ENCODE data around the gene DUSP5.

DNA sequence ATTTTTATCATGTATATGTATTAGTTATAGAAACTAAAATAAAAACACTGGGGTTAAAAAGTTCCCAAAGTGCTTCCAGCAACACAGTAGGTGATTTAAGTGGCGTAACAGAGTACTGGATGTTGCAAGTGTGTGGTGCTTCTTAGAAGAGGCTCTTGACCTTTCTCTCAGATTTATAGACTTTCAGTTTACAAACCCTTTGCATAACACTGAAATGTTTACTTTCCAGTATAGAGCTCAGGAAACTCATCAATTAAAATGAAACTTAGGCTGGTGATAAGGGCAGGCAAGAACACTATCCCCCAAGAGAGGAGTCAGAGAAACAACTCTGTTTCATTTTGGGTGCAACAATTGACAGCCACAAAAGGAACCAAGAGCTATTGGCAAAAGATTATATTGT is 42.3 kb downstream of the DUSP5 start:
- TF ChIP-seq, protein P1, sequence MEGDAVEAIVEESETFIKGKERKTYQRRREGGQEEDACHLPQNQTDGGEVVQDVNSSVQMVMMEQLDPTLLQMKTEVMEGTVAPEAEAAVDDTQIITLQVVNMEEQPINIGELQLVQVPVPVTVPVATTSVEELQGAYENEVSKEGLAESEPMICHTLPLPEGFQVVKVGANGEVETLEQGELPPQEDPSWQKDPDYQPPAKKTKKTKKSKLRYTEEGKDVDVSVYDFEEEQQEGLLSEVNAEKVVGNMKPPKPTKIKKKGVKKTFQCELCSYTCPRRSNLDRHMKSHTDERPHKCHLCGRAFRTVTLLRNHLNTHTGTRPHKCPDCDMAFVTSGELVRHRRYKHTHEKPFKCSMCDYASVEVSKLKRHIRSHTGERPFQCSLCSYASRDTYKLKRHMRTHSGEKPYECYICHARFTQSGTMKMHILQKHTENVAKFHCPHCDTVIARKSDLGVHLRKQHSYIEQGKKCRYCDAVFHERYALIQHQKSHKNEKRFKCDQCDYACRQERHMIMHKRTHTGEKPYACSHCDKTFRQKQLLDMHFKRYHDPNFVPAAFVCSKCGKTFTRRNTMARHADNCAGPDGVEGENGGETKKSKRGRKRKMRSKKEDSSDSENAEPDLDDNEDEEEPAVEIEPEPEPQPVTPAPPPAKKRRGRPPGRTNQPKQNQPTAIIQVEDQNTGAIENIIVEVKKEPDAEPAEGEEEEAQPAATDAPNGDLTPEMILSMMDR (IDR thresholded peaks at IDR 0.05; ENCODE audit: control extremely low read depth in 1 of 3, insufficient read depth in 1 of 3, low read depth in 1 of 3, low read length in 3 of 3), result no peak
- TF ChIP-seq POLR2AphosphoS5 (IDR thresholded peaks at IDR 0.05; ENCODE audit: low read depth, low read length) (no peak), GTF2F1 (IDR thresholded peaks at IDR 0.05; ENCODE audit: borderline replicate concordance, low read depth, low read length) (no peak), BCL11A (IDR thresholded peaks at IDR 0.05; ENCODE audit: low read depth in 2 of 2, low read length in 2 of 2) (no peak), RAD21 (IDR thresholded peaks at IDR 0.05 in 1 of 2, conservative IDR thresholded peaks at IDR 0.05 in 1 of 2; ENCODE audit: low read depth in 2 of 2, low read length in 2 of 2) (no peak), ASH2L (IDR thresholded peaks at IDR 0.05; ENCODE audit: low read length) (no peak), EP300 (IDR thresholded peaks at IDR 0.05; ENCODE audit: borderline replicate concordance in 1 of 2, low read depth in 2 of 2, low read length in 2 of 2) (no peak), POLR2A (IDR thresholded peaks at IDR 0.05; ENCODE audit: control extremely low read depth in 1 of 2, low read depth in 2 of 2, low read length in 2 of 2) (no peak), YY1 (IDR thresholded peaks at IDR 0.05; ENCODE audit: low read depth, low read length) (no peak), RBBP5 (IDR thresholded peaks at IDR 0.05; ENCODE audit: borderline replicate concordance, low read depth, low read length) (no peak)
- TF ChIP-seq, protein P2, sequence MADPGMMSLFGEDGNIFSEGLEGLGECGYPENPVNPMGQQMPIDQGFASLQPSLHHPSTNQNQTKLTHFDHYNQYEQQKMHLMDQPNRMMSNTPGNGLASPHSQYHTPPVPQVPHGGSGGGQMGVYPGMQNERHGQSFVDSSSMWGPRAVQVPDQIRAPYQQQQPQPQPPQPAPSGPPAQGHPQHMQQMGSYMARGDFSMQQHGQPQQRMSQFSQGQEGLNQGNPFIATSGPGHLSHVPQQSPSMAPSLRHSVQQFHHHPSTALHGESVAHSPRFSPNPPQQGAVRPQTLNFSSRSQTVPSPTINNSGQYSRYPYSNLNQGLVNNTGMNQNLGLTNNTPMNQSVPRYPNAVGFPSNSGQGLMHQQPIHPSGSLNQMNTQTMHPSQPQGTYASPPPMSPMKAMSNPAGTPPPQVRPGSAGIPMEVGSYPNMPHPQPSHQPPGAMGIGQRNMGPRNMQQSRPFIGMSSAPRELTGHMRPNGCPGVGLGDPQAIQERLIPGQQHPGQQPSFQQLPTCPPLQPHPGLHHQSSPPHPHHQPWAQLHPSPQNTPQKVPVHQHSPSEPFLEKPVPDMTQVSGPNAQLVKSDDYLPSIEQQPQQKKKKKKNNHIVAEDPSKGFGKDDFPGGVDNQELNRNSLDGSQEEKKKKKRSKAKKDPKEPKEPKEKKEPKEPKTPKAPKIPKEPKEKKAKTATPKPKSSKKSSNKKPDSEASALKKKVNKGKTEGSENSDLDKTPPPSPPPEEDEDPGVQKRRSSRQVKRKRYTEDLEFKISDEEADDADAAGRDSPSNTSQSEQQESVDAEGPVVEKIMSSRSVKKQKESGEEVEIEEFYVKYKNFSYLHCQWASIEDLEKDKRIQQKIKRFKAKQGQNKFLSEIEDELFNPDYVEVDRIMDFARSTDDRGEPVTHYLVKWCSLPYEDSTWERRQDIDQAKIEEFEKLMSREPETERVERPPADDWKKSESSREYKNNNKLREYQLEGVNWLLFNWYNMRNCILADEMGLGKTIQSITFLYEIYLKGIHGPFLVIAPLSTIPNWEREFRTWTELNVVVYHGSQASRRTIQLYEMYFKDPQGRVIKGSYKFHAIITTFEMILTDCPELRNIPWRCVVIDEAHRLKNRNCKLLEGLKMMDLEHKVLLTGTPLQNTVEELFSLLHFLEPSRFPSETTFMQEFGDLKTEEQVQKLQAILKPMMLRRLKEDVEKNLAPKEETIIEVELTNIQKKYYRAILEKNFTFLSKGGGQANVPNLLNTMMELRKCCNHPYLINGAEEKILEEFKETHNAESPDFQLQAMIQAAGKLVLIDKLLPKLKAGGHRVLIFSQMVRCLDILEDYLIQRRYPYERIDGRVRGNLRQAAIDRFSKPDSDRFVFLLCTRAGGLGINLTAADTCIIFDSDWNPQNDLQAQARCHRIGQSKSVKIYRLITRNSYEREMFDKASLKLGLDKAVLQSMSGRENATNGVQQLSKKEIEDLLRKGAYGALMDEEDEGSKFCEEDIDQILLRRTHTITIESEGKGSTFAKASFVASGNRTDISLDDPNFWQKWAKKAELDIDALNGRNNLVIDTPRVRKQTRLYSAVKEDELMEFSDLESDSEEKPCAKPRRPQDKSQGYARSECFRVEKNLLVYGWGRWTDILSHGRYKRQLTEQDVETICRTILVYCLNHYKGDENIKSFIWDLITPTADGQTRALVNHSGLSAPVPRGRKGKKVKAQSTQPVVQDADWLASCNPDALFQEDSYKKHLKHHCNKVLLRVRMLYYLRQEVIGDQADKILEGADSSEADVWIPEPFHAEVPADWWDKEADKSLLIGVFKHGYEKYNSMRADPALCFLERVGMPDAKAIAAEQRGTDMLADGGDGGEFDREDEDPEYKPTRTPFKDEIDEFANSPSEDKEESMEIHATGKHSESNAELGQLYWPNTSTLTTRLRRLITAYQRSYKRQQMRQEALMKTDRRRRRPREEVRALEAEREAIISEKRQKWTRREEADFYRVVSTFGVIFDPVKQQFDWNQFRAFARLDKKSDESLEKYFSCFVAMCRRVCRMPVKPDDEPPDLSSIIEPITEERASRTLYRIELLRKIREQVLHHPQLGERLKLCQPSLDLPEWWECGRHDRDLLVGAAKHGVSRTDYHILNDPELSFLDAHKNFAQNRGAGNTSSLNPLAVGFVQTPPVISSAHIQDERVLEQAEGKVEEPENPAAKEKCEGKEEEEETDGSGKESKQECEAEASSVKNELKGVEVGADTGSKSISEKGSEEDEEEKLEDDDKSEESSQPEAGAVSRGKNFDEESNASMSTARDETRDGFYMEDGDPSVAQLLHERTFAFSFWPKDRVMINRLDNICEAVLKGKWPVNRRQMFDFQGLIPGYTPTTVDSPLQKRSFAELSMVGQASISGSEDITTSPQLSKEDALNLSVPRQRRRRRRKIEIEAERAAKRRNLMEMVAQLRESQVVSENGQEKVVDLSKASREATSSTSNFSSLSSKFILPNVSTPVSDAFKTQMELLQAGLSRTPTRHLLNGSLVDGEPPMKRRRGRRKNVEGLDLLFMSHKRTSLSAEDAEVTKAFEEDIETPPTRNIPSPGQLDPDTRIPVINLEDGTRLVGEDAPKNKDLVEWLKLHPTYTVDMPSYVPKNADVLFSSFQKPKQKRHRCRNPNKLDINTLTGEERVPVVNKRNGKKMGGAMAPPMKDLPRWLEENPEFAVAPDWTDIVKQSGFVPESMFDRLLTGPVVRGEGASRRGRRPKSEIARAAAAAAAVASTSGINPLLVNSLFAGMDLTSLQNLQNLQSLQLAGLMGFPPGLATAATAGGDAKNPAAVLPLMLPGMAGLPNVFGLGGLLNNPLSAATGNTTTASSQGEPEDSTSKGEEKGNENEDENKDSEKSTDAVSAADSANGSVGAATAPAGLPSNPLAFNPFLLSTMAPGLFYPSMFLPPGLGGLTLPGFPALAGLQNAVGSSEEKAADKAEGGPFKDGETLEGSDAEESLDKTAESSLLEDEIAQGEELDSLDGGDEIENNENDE (IDR thresholded peaks at IDR 0.05; ENCODE audit: insufficient replicate concordance, low read length), result no peak
